Neural cell (in vitro differentiated cells): ENCODE results near the gene C1orf167.

Source experiments
- CTCF ChIP-seq: fragments of 450-650 bp; IDR thresholded peaks from 2 replicates; pipeline ENCODE4 v1.5.1; 2014; ENCODE audit warnings: antibody characterized with exemption, mild to moderate bottlenecking, moderate library complexity; ENCODE audit not compliant: poor library complexity, severe bottlenecking
- SMC3 ChIP-seq: fragments of 450-650 bp; conservative IDR thresholded peaks from 2 replicates; pipeline ENCODE4 v1.6.1; 2014; ENCODE audit warnings: antibody characterized with exemption, mild to moderate bottlenecking, moderate library complexity; ENCODE audit not compliant: poor library complexity

DNA sequence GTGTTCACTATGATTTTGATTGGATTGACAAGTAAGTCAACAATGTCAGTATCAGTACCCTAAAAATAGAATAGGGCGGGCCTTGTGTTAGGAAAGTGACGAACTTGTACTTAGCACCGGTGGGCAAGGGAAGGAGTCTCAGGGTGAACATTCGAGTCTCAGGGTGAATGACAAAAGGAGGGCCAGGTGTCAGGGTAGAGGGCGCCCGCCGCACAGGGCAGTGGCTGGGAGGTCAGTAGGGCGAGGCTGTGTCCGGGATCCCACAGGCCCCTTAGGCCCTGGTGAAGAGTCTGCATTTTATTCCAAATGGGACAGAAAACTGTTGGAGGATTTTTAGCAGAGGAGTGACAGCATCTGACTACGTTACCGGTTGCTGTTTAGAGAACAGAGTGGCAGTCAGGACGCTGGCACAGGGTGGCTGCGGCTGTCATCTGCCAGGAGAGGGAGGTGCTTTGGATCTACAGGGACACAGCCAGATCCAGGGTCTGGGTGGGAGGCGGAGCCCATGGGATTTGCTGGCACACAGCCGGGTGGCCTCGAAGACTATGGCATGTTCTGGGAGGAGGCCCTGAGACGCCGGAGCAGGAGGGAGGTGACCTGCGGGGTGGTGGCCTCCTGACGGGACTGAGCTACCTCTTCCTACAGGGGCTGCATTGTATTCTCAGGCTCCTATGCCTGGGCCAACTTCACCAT is 15.1 kb upstream of the C1orf167 start:
- TF ChIP-seq CTCF (no peak), SMC3 (no peak)
